Type B pancreatic cell (in vitro differentiated cells): ENCODE results near the gene DHX34. TPM values are rescaled to one million over a fixed set of nuclear protein-coding genes. Genes with fewer than 3 reads are reported as not detected.

Source experiments
- DNase-seq: peaks from one replicate; pipeline ENCODE4 v3.0.0; 2021; ENCODE audit warnings: mixed read lengths; ENCODE audit not compliant: unreplicated experiment; ENCODE audit errors: extremely low spot score
- H3K27ac Mint-ChIP-seq: 2 replicates; pipeline ENCODE4 v1.8.0; 2021; ENCODE audit warnings: mild to moderate bottlenecking, mixed read lengths
- H3K27me3 Mint-ChIP-seq: 2 replicates; pipeline ENCODE4 v1.8.0; 2021; ENCODE audit warnings: mixed read lengths
- H3K36me3 Mint-ChIP-seq: 2 replicates; pipeline ENCODE4 v1.8.0; 2021; ENCODE audit warnings: mixed read lengths
- H3K4me1 Mint-ChIP-seq: one replicate; pipeline ENCODE4 v1.8.0; 2021; ENCODE audit warnings: mixed read lengths; ENCODE audit not compliant: unreplicated experiment
- H3K4me3 Mint-ChIP-seq: 2 replicates; pipeline ENCODE4 v1.8.0; 2021; ENCODE audit warnings: mild to moderate bottlenecking, mixed read lengths
- H3K9me3 Mint-ChIP-seq: 2 replicates; pipeline ENCODE4 v1.8.0; 2021; ENCODE audit warnings: mixed read lengths
- total RNA-seq: library from RNA; stranded (reverse); gene quantifications from 2 replicates; pipeline ENCODE4 v1.2.1, GENCODE V29; 2021; ENCODE audit warnings: low replicate concordance
- TF ChIP-seq, protein P1 (sequence below): fragments of 200-600 bp; sonication (generic); conservative IDR thresholded peaks from 2 replicates; pipeline ENCODE4 v1.5.0; 2021; ENCODE audit warnings: antibody characterized with exemption, mild to moderate bottlenecking

The DHX34 gene
- total RNA-seq, 1 donor from 2014 or later, result 32.9 TPM

DNA sequence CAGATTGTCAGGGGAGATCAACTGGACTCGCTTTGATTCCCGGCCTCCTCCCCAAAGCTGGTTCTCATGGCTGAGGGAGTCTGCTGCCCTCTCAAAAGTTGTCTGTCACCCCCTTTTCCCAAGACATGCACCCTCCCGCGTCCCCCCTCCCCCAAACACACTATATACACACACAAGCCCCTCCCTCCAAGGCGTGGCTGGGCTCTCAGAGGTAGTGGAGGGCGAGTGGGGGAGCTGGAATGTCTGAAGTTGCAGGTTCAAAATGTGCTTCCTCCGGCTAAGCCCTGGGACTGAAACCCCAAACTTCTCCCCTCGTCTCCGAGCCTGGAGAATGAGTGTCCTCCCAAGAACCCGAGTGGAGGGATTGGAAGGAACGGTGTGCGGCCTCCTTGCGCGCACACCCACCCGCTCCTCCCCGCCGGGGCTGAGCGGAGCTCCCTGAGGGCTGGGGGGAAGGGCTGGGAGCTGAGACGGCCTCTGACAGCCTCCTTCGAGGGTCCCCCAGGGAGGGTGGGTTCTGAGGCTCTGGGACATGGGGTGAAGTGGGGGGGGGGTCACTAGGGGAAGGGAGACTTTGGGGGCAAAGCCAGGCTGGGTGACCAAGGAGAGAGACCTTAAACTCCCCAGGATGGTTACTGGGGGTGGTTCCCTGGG lies 80.2 kb downstream of the DHX34 start:
- no peak overlapping the region for H3K27ac Mint-ChIP-seq
- TF ChIP-seq, protein P1, sequence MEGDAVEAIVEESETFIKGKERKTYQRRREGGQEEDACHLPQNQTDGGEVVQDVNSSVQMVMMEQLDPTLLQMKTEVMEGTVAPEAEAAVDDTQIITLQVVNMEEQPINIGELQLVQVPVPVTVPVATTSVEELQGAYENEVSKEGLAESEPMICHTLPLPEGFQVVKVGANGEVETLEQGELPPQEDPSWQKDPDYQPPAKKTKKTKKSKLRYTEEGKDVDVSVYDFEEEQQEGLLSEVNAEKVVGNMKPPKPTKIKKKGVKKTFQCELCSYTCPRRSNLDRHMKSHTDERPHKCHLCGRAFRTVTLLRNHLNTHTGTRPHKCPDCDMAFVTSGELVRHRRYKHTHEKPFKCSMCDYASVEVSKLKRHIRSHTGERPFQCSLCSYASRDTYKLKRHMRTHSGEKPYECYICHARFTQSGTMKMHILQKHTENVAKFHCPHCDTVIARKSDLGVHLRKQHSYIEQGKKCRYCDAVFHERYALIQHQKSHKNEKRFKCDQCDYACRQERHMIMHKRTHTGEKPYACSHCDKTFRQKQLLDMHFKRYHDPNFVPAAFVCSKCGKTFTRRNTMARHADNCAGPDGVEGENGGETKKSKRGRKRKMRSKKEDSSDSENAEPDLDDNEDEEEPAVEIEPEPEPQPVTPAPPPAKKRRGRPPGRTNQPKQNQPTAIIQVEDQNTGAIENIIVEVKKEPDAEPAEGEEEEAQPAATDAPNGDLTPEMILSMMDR, result no peak
- H3K9me3 Mint-ChIP-seq, result no peaks in the 10 kb centered on the region
- H3K36me3 Mint-ChIP-seq, result no peaks in the 10 kb centered on the region
- H3K4me3 Mint-ChIP-seq, result no peak overlapping the region
- DNase-seq, result no peak
- peaks cover 3% of the 10 kb centered on the region for H3K4me1 Mint-ChIP-seq
- H3K27me3 Mint-ChIP-seq, result peaks cover 58% of the 10 kb centered on the region

DNA sequence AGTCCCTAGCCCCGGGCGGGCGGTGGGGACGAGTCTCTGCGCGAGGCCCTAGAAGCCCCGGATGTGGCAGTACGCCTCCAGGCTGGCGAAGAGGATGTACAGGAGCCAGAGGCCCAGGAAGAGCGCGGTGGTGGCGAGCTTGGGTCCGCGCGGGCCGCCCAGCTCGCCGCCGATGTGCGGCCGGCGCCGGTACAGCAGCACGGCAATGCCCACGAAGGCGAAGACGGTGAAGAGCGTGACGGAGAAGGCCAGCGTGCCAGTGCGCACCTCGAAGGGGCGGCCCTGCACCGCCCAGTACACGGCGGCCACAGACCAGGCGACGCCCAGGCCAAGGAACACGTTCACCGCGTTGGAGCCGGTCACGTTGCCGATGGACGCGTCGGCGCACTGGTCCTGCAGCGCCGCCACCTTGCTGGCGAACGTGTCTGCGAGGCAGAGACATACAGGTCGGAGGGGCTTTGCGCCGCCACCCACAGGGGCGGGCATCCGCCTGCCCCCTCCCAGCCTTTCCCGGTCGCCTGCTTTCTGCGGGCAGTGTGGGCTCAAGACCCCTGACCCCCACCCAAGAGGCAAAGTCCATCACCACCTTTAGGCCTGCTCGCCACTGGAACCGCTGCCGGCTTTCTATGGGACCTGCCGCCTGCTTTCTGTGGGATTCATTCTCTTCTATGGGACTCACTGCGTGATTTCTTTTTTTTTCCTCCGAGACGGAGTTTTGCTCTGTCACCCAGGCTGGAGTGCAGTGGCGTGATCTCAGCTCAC lies 81.1 kb downstream of the DHX34 start:
- no peak for DNase-seq
- H3K9me3 Mint-ChIP-seq, result no peaks in the 10 kb centered on the region
- TF ChIP-seq, protein P1, result peak; percentile 55
- no peak overlapping the region for H3K27ac Mint-ChIP-seq
- H3K36me3 Mint-ChIP-seq, result no peaks in the 10 kb centered on the region
- no peaks in the 10 kb centered on the region for H3K4me1 Mint-ChIP-seq
- peaks cover 58% of the 10 kb centered on the region for H3K27me3 Mint-ChIP-seq
- peak overlapping the region; percentile 51 for H3K4me3 Mint-ChIP-seq

DNA sequence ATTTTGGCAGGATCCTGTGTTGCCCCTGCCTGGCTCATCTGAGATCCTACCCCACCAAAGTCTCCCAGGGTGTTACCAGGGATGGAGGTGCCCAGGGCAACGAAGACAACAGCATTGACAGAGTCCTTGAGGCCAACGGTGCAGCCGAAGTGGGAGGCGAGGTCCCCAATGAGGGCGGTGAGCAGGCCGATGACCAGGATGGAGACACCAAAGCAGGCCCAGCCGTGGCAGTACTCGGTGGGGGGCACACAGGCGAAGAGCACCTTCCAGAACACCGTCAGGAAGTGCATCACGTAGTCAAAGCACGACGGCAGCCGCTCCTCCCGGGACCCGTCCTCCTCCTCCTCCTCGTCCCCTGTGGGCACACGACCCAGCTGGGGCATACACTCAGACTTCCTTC lies 83.0 kb downstream of the DHX34 start:
- Mint-ChIP-seq H3K27me3 (peaks cover 65% of the 10 kb centered on the region), H3K27ac (no peak overlapping the region), H3K36me3 (no peaks in the 10 kb centered on the region), H3K9me3 (no peaks in the 10 kb centered on the region), H3K4me1 (peaks cover 5% of the 10 kb centered on the region), H3K4me3 (no peak overlapping the region)
- TF ChIP-seq, protein P1, result no peak
- DNase-seq, result no peak

Other genes with a start within 250 kb of the DHX34 start
- 59.9 and 71.4 TPM in 2 replicates for gene ZC3H4, start 235.5 kb upstream of the DHX34 start, total RNA-seq
- gene SAE1, start 218.5 kb upstream of the DHX34 start, total RNA-seq, result 102 and 155 TPM in 2 replicates
- 14.8 and 36.2 TPM in 2 replicates for gene BBC3, start 118.1 kb upstream of the DHX34 start, total RNA-seq
- gene CCDC9, start 92.8 kb upstream of the DHX34 start, total RNA-seq, result 22.4 and 29.3 TPM in 2 replicates
- 8.2 and 9.6 TPM in 2 replicates for gene INAFM1, start 74.4 kb upstream of the DHX34 start, total RNA-seq
- 0.93 and 1.0 TPM in 2 replicates for gene C5AR1, start 39.5 kb upstream of the DHX34 start, total RNA-seq
- gene C5AR2, start 17.1 kb upstream of the DHX34 start, total RNA-seq, result 0.07 TPM in 1 of 2 replicates, not detected in the other
- gene MEIS3, start 70.2 kb downstream of the DHX34 start, total RNA-seq, result 29.2 and 43.2 TPM in 2 replicates
- gene SLC8A2, start 122.6 kb downstream of the DHX34 start, total RNA-seq, result 1.2 and 1.3 TPM in 2 replicates
- 9.6 and 21.2 TPM in 2 replicates for gene KPTN, start 134.9 kb downstream of the DHX34 start, total RNA-seq
- 63.0 and 80.6 TPM in 2 replicates for gene NAPA, start 165.7 kb downstream of the DHX34 start, total RNA-seq
- not detected in 2 replicates for gene ZNF541, start 223.8 kb downstream of the DHX34 start, total RNA-seq